HFFc6 (cell line): Measurements from ENCODE around the gene SMYD3. TPM values are rescaled to one million over a fixed set of nuclear protein-coding genes. Genes with fewer than 3 reads are reported as not detected.

Experiments
- DNase-seq: peaks from one replicate; pipeline ENCODE4 v3.0.0-alpha.2; 2018
- H3K27ac Mint-ChIP-seq: 2 replicates; pipeline ENCODE4 v1.8.0; 2020; ENCODE audit warnings: mild to moderate bottlenecking, mixed read lengths
- H3K27me3 Mint-ChIP-seq: 2 replicates; pipeline ENCODE4 v1.8.0; 2021; ENCODE audit warnings: mild to moderate bottlenecking, moderate library complexity, mixed read lengths; ENCODE audit not compliant: insufficient read depth
- H3K36me3 Mint-ChIP-seq: 2 replicates; pipeline ENCODE4 v1.8.0; 2021; ENCODE audit warnings: low read depth, mixed read lengths
- H3K4me1 Mint-ChIP-seq: 2 replicates; pipeline ENCODE4 v1.8.0; 2020; ENCODE audit warnings: low read depth, mixed read lengths
- H3K4me3 Mint-ChIP-seq: 2 replicates; pipeline ENCODE4 v1.8.0; 2020; ENCODE audit warnings: mild to moderate bottlenecking, moderate library complexity, mixed read lengths
- H3K9me3 Mint-ChIP-seq: 2 replicates; pipeline ENCODE4 v1.8.0; 2020; ENCODE audit warnings: mild to moderate bottlenecking, mixed read lengths
- total RNA-seq, 6 experiments: library from RNA; stranded (reverse); fragmentation: NEBNext Ultra II Directional; extraction: Animal tissue kit (Norgen Biotek cat#: 25700); gene quantifications; 2 replicates in 1 of 6; 3 replicates in 5 of 6; pipeline ENCODE4 v1.2.3, GENCODE V29; 2021
- TF ChIP-seq, protein P1 (sequence below): fragments of 200-600 bp; sonication (generic); IDR thresholded peaks from 2 replicates; pipeline ENCODE4 v1.5.0; 2021; ENCODE audit warnings: antibody characterized with exemption, mild to moderate bottlenecking

The SMYD3 gene
- total RNA-seq, 6 experiments from 2014 or later = 28.4 to 37.9 (median 31.2) TPM

DNA sequence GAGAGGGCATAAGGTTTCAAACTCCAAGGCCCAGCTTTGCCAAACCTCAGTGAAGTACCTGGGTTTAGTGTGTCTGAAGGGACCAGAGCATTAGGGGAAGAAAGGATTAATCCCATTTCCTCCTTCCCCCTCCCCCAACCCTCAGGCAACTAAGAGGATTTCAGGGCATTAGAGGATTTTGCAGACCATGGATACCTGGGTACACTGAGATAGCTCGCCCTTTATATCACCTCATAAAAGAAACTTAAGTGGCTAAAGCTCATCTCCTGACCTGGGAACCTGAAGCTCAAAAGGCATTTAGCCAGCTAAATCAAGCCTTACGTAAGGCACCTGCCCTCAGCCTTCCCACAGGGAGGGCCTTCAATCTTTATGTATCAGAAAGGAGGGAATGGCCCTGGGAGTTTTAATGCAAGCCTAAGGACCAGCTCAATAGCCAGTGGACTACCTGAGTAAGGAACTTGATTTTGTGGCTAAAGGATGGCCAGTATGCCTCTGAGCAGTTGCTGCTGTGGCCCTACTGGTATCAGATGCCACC lies 26.4 kb upstream of the SMYD3 start:
- peaks cover 5% of the 10 kb centered on the region; the same call in 1 of the 2 replicates for H3K4me1 Mint-ChIP-seq
- TF ChIP-seq, protein P1, sequence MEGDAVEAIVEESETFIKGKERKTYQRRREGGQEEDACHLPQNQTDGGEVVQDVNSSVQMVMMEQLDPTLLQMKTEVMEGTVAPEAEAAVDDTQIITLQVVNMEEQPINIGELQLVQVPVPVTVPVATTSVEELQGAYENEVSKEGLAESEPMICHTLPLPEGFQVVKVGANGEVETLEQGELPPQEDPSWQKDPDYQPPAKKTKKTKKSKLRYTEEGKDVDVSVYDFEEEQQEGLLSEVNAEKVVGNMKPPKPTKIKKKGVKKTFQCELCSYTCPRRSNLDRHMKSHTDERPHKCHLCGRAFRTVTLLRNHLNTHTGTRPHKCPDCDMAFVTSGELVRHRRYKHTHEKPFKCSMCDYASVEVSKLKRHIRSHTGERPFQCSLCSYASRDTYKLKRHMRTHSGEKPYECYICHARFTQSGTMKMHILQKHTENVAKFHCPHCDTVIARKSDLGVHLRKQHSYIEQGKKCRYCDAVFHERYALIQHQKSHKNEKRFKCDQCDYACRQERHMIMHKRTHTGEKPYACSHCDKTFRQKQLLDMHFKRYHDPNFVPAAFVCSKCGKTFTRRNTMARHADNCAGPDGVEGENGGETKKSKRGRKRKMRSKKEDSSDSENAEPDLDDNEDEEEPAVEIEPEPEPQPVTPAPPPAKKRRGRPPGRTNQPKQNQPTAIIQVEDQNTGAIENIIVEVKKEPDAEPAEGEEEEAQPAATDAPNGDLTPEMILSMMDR = no peak
- peaks cover 16% of the 10 kb centered on the region for H3K36me3 Mint-ChIP-seq
- H3K4me3 Mint-ChIP-seq = no peak overlapping the region
- no peak for DNase-seq
- no peak overlapping the region for H3K27ac Mint-ChIP-seq
- peaks cover 22% of the 10 kb centered on the region for H3K9me3 Mint-ChIP-seq
- H3K27me3 Mint-ChIP-seq = peaks cover 9% of the 10 kb centered on the region; the same call in 1 of the 2 replicates

DNA sequence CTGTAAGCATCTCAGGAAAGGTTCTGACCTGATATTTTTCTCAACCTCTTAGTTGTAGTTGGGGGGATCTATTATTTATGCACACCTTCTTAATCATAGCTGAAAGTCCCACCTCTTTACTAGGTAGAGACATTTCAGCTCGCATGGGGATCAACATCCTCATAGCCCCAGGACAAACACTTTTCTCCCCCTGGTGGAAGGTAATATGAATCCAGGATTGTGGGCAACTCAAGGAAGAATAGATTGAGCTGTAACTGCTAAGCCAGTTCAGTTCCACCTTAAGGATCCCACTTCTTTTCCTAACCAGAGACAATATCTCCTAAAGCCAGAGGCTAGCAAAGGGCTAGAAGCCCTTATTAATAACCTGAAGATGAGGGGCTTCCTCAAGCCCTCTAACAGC lies 25.4 kb upstream of the SMYD3 start:
- no peak for DNase-seq

DNA sequence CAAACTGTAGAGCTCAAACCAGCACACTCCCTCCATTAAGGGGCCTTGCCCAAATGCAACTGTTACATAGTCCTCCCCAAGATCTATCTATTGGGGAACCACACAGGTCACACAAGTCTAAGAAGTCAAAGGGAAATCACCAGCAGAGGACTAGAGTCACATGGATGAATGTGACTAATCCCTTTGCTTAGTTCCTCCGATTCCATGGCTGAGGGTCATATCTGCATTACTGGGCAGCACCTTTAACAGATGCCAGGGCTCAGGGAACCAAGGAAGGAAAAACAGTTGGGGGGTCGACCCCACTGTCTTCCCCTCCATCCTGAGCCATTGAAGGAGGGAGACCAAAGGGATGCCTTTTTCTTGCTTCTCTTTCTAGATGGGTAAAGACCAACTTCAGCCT lies 23.4 kb upstream of the SMYD3 start:
- peaks cover 16% of the 10 kb centered on the region; the same call in 1 of the 2 replicates for H3K27me3 Mint-ChIP-seq
- H3K4me3 Mint-ChIP-seq = no peak overlapping the region
- peaks cover 16% of the 10 kb centered on the region for H3K36me3 Mint-ChIP-seq
- no peak for DNase-seq
- peaks cover 11% of the 10 kb centered on the region for H3K4me1 Mint-ChIP-seq
- TF ChIP-seq, protein P1 = no peak
- H3K9me3 Mint-ChIP-seq = peaks cover 22% of the 10 kb centered on the region
- H3K27ac Mint-ChIP-seq = no peak overlapping the region

More for the DNA sequence above, 25.4 kb upstream of the SMYD3 start:
- H3K36me3 Mint-ChIP-seq = peaks cover 16% of the 10 kb centered on the region
- H3K9me3 Mint-ChIP-seq = peaks cover 22% of the 10 kb centered on the region
- peaks cover 10% of the 10 kb centered on the region; the same call in 1 of the 2 replicates for H3K27me3 Mint-ChIP-seq
- peaks cover 5% of the 10 kb centered on the region for H3K4me1 Mint-ChIP-seq
- TF ChIP-seq, protein P1 = peak; percentile 47
- no peak overlapping the region for H3K4me3 Mint-ChIP-seq
- no peak overlapping the region for H3K27ac Mint-ChIP-seq

DNA sequence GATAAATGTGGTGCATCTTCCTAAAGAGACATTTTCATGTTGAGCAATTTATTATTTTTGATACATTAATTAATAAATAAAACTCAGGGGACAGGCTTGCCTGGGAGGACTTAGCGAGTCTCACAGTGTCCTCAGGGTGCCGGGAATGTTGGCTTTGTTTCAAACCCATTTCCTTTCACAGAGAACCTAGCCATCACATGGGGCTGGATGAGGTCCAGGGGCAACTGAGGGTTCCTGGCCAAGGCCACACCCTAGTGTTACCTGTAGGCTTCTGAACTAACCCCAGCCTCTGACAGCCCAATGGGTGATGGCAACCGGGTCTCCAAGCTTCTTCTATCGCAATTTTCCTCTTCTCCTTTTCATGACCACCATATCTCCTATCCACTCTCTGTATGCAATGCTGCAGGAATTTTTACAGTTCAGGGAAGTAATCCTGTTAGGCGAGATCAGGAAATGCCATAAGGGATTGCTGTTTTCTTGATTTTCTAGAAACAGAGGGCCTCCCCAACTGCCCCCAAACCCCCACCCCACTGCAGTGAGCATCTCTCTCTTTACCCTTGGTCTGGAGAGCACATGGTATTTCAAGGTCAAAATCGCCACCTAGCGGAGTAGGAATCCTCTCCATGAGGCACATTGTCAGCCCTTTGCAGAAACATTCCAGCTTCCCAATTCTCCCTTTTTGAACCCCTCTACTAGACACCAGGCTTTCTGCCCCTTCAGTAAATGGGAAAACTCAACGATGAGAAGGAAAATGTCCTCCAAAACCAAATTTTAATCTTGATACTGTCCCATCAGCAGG lies 22.1 kb upstream of the SMYD3 start:
- TF ChIP-seq, protein P1 = no peak
- peaks cover 6% of the 10 kb centered on the region for H3K4me1 Mint-ChIP-seq
- H3K36me3 Mint-ChIP-seq = peaks cover 16% of the 10 kb centered on the region
- H3K27me3 Mint-ChIP-seq = peaks cover 12% of the 10 kb centered on the region; the same call in 1 of the 2 replicates
- H3K9me3 Mint-ChIP-seq = peaks cover 22% of the 10 kb centered on the region
- no peak overlapping the region for H3K4me3 Mint-ChIP-seq
- no peak for DNase-seq
- H3K27ac Mint-ChIP-seq = no peak overlapping the region

DNA sequence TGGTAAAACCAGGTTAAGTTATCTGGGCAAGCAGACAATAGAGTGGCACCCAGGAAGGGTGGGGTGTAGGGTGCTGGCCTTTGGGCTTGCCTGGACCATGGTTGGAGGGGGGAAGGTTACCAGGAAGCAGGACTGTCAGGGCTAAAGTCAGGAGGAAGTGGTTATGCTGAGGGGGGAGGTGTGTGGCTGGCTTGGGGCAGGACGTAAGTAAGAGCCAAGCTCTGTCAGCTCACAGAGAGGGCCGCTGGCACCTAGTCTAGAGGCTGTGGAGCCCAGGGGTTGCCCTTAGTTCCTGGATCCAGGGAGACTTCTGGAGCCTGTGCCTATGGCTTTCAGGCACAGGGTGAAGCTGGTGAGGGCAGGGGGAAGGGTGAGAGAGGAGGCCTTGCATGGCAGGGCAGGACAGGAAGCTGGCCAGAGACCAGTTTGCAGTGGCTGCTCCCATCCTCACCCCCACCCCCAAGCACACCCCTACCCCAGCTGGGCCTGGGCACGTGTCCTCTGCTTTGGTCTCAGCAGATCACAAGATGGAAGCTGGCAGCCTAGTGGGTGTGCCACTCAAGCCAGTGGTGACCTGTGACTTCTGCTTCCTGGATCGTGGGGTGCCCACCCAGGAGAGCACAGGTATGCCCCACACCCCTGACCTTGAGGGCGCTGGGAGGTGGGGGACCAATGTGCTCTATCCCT lies 20.5 kb upstream of the SMYD3 start:
- no peak overlapping the region for H3K4me3 Mint-ChIP-seq
- H3K27ac Mint-ChIP-seq = no peak overlapping the region
- peaks cover 6% of the 10 kb centered on the region for H3K4me1 Mint-ChIP-seq
- H3K27me3 Mint-ChIP-seq = peaks cover 16% of the 10 kb centered on the region
- no peak for DNase-seq
- TF ChIP-seq, protein P1 = no peak
- peaks cover 16% of the 10 kb centered on the region for H3K36me3 Mint-ChIP-seq
- peaks cover 22% of the 10 kb centered on the region for H3K9me3 Mint-ChIP-seq
